ENCODE measurements around the gene DDHD1.

The DDHD1 gene

GRCh38 chr14:53020193-53020932, 132.8 kb downstream of the DDHD1 start:
- H3K36me3 ChIP-seq (ENCODE audit: control insufficient read depth, insufficient read depth, low read length), result no peaks in the 10 kb centered on the region
- no peaks in the 10 kb centered on the region for H3K9me3 ChIP-seq (ENCODE audit: control insufficient read depth, insufficient read depth, low read length)
- no peak overlapping the region for H3K4me3 ChIP-seq (ENCODE audit: low read depth, low read length)
- no peaks in the 10 kb centered on the region for H3K27me3 ChIP-seq (ENCODE audit: control insufficient read depth, insufficient read depth, low read length)
- H3K4me1 ChIP-seq (ENCODE audit: control insufficient read depth, insufficient read depth, low read length), result peaks cover 11% of the 10 kb centered on the region
- no peak overlapping the region for H3K9ac ChIP-seq (ENCODE audit: low read depth, low read length)

DNA sequence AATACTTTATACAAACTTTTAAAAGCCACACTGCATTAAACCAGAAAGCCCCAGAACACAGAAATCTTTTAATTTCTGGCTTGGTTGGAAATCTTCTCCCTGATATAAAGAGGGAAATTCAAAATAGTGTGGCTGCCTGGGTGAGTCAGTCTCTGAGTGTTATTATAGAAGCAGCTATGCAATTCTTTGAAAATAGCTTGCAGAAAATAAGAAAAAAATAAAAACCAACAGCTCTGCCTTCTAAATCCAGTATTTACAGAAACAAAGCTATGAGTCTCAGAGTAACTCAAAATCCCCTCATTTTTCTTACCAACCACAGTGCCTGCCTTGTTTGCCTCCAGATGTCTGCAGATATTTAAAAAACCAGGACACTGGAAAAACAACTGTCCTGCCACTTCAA, 133.7 kb downstream of the DDHD1 start:
- no peaks in the 10 kb centered on the region for H3K9me3 ChIP-seq (ENCODE audit: control insufficient read depth, insufficient read depth, low read length)
- H3K36me3 ChIP-seq (ENCODE audit: control insufficient read depth, insufficient read depth, low read length), result no peaks in the 10 kb centered on the region
- no peak overlapping the region for H3K9ac ChIP-seq (ENCODE audit: low read depth, low read length)
- H3K27me3 ChIP-seq (ENCODE audit: control insufficient read depth, insufficient read depth, low read length), result no peaks in the 10 kb centered on the region
- H3K4me3 ChIP-seq (ENCODE audit: low read depth, low read length), result no peak overlapping the region
- peaks cover 11% of the 10 kb centered on the region for H3K4me1 ChIP-seq (ENCODE audit: control insufficient read depth, insufficient read depth, low read length)

- Histone ChIP-seq H3K4me1 (ENCODE audit: control insufficient read depth, insufficient read depth, low read length) (peaks cover 11% of the 10 kb centered on the region), H3K9me3 (ENCODE audit: control insufficient read depth, insufficient read depth, low read length) (no peaks in the 10 kb centered on the region), H3K9ac (ENCODE audit: low read depth, low read length) (no peak overlapping the region), H3K36me3 (ENCODE audit: control insufficient read depth, insufficient read depth, low read length) (no peaks in the 10 kb centered on the region), H3K4me3 (ENCODE audit: low read depth, low read length) (no peak overlapping the region), H3K27me3 (ENCODE audit: control insufficient read depth, insufficient read depth, low read length) (no peaks in the 10 kb centered on the region)
Measured at GRCh38 chr14:53017837-53018236, 135.3 kb downstream of the DDHD1 start.

GRCh38 chr14:53016919-53017318, 136.2 kb downstream of the DDHD1 start:
- H3K9me3 ChIP-seq (ENCODE audit: control insufficient read depth, insufficient read depth, low read length), result no peaks in the 10 kb centered on the region
- no peaks in the 10 kb centered on the region for H3K36me3 ChIP-seq (ENCODE audit: control insufficient read depth, insufficient read depth, low read length)
- no peaks in the 10 kb centered on the region for H3K27me3 ChIP-seq (ENCODE audit: control insufficient read depth, insufficient read depth, low read length)
- peaks cover 11% of the 10 kb centered on the region for H3K4me1 ChIP-seq (ENCODE audit: control insufficient read depth, insufficient read depth, low read length)
- no peak overlapping the region for H3K9ac ChIP-seq (ENCODE audit: low read depth, low read length)
- no peak overlapping the region for H3K4me3 ChIP-seq (ENCODE audit: low read depth, low read length)

DNA sequence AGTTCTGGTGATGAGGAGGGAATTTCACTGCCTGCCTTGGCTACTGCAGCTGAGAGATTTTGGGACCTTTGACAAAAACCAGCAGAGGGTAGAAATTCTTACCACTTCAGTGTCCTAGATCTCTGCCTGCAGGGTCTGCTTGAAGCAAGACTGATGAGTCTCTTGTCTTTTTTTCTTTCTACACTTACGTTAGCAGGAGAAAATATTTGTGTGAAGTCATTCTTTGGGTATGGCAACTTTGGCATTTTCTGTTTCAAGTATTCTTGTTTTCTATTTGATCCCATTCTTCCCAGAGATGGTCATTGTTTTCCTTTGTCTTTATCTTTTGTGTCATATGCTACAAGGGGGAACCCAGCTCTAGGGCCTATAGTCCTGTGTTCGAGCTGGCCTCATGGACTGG, 136.6 kb downstream of the DDHD1 start:
- Histone ChIP-seq H3K4me1 (ENCODE audit: control insufficient read depth, insufficient read depth, low read length) (peaks cover 13% of the 10 kb centered on the region), H3K9ac (ENCODE audit: low read depth, low read length) (no peak overlapping the region), H3K36me3 (ENCODE audit: control insufficient read depth, insufficient read depth, low read length) (no peaks in the 10 kb centered on the region), H3K27me3 (ENCODE audit: control insufficient read depth, insufficient read depth, low read length) (no peaks in the 10 kb centered on the region), H3K4me3 (ENCODE audit: low read depth, low read length) (no peak overlapping the region), H3K9me3 (ENCODE audit: control insufficient read depth, insufficient read depth, low read length) (no peaks in the 10 kb centered on the region)

DNA sequence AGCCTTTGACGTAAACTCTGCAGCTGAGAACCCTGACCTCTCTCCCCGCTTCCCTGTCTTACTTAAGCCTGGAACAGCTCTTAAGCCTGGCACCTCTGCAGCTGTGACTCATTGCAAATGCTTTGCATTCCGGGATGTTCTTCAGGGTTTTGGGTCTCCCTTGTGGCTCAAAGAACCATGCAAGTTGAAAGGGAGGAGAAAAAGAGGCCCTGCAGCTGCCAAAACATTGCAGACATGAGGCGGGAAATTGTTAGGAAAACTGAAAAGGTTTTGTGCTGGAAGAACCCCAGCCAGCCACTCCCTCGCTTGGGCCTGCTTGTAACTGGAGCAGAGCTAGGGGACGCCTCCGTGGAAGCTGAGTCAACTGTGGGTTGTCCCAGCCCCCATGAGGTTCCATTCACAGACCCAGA, 142.1 kb downstream of the DDHD1 start:
- H3K4me3 ChIP-seq (ENCODE audit: low read depth, low read length), result no peak overlapping the region
- H3K4me1 ChIP-seq (ENCODE audit: control insufficient read depth, insufficient read depth, low read length), result peaks cover 9% of the 10 kb centered on the region

DNA sequence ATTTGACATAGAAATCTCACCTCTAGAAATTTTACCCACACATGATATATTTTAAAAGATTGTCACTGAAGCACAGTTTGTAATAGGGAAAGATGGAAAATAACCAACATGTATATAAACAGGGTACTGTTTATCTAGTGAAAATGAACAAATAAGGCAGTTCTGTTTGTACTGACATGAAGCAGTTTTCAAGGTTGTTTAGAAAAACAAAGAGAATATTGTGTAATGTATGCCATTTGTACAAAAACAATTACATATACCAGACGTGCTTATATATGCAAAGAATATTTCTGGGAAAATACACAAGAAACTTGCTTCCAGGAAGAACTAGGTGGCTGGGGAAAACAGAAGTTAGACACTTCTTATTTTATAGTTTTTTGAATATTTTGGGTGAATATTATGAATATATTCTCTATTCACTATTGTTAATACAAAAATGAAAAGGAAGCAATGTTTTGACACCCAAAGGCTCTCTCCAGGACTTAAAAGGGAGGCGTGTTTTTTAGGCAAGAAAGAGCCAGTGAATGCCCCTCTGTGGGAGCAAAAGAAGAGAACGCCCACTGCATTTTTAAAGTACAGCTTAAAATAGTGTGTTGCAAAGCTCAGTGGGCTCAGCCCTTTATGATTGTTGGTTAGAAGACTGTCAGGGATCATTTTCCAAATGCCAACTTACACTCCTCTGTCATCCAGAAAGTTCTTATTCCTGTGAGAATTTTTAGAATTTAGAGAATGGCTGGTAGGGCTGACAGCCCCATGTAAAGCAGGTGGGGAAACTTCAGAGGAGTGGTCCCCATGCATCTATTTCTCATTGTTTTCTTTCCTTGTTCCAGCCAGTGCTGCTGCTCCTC, 142.7 kb downstream of the DDHD1 start:
- Histone ChIP-seq H3K9me3 (ENCODE audit: control insufficient read depth, insufficient read depth, low read length) (no peaks in the 10 kb centered on the region), H3K27me3 (ENCODE audit: control insufficient read depth, insufficient read depth, low read length) (no peaks in the 10 kb centered on the region), H3K4me1 (ENCODE audit: control insufficient read depth, insufficient read depth, low read length) (peaks cover 9% of the 10 kb centered on the region), H3K9ac (ENCODE audit: low read depth, low read length) (no peak overlapping the region), H3K4me3 (ENCODE audit: low read depth, low read length) (no peak overlapping the region), H3K36me3 (ENCODE audit: control insufficient read depth, insufficient read depth, low read length) (no peaks in the 10 kb centered on the region)

More for the DNA sequence above, 142.1 kb downstream of the DDHD1 start:
- no peak overlapping the region for H3K9ac ChIP-seq (ENCODE audit: low read depth, low read length)
- no peaks in the 10 kb centered on the region for H3K27me3 ChIP-seq (ENCODE audit: control insufficient read depth, insufficient read depth, low read length)
- no peaks in the 10 kb centered on the region for H3K9me3 ChIP-seq (ENCODE audit: control insufficient read depth, insufficient read depth, low read length)
- H3K36me3 ChIP-seq (ENCODE audit: control insufficient read depth, insufficient read depth, low read length), result no peaks in the 10 kb centered on the region

GRCh38 chr14:53006931-53007562, 146.1 kb downstream of the DDHD1 start:
- Histone ChIP-seq H3K27me3 (ENCODE audit: control insufficient read depth, insufficient read depth, low read length) (no peaks in the 10 kb centered on the region), H3K9me3 (ENCODE audit: control insufficient read depth, insufficient read depth, low read length) (no peaks in the 10 kb centered on the region), H3K9ac (ENCODE audit: low read depth, low read length) (no peak overlapping the region), H3K4me3 (ENCODE audit: low read depth, low read length) (no peak overlapping the region), H3K36me3 (ENCODE audit: control insufficient read depth, insufficient read depth, low read length) (no peaks in the 10 kb centered on the region), H3K4me1 (ENCODE audit: control insufficient read depth, insufficient read depth, low read length) (peaks cover 9% of the 10 kb centered on the region)

GRCh38 chr14:53004976-53005375, 148.1 kb downstream of the DDHD1 start:
- Histone ChIP-seq H3K4me3 (ENCODE audit: low read depth, low read length) (no peak overlapping the region), H3K27me3 (ENCODE audit: control insufficient read depth, insufficient read depth, low read length) (no peaks in the 10 kb centered on the region), H3K4me1 (ENCODE audit: control insufficient read depth, insufficient read depth, low read length) (no peaks in the 10 kb centered on the region), H3K9ac (ENCODE audit: low read depth, low read length) (no peak overlapping the region), H3K36me3 (ENCODE audit: control insufficient read depth, insufficient read depth, low read length) (no peaks in the 10 kb centered on the region), H3K9me3 (ENCODE audit: control insufficient read depth, insufficient read depth, low read length) (no peaks in the 10 kb centered on the region)

- no peaks in the 10 kb centered on the region for H3K4me1 ChIP-seq (ENCODE audit: control insufficient read depth, insufficient read depth, low read length)
- no peak overlapping the region for H3K9ac ChIP-seq (ENCODE audit: low read depth, low read length)
- no peaks in the 10 kb centered on the region for H3K36me3 ChIP-seq (ENCODE audit: control insufficient read depth, insufficient read depth, low read length)
- H3K4me3 ChIP-seq (ENCODE audit: low read depth, low read length), result no peak overlapping the region
- no peaks in the 10 kb centered on the region for H3K9me3 ChIP-seq (ENCODE audit: control insufficient read depth, insufficient read depth, low read length)
- H3K27me3 ChIP-seq (ENCODE audit: control insufficient read depth, insufficient read depth, low read length), result no peaks in the 10 kb centered on the region
Measured at GRCh38 chr14:53003776-53004175, 149.3 kb downstream of the DDHD1 start.

- Histone ChIP-seq H3K27me3 (ENCODE audit: control insufficient read depth, insufficient read depth, low read length) (no peaks in the 10 kb centered on the region), H3K9me3 (ENCODE audit: control insufficient read depth, insufficient read depth, low read length) (no peaks in the 10 kb centered on the region), H3K9ac (ENCODE audit: low read depth, low read length) (no peak overlapping the region), H3K36me3 (ENCODE audit: control insufficient read depth, insufficient read depth, low read length) (no peaks in the 10 kb centered on the region), H3K4me3 (ENCODE audit: low read depth, low read length) (no peak overlapping the region), H3K4me1 (ENCODE audit: control insufficient read depth, insufficient read depth, low read length) (no peaks in the 10 kb centered on the region)
Measured at GRCh38 chr14:53002576-53002975, 150.5 kb downstream of the DDHD1 start.
